Measurements from ENCODE around the gene ZNF423. TPM values are rescaled to one million over a fixed set of nuclear protein-coding genes. Genes with fewer than 3 reads are reported as not detected.

Gene ZNF423
- total and polyA plus RNA-seq, 3 experiments from 2014 or later: not detected

- POLR2A ChIA-PET: no interaction called here
- H3K36me3 Mint-ChIP-seq: no peaks in the 10 kb centered on the region
- peak overlapping the region in 1 of 8 donors; percentile 87 for H3K27ac Mint-ChIP-seq
- H3K27me3 Mint-ChIP-seq: peaks cover 0 to 9% of the 10 kb centered on the region in 2 donors
- no peaks in the 10 kb centered on the region for H3K9me3 Mint-ChIP-seq
- no peak overlapping the region for H3K4me3 ChIP-seq (ENCODE audit: low read length)
- no peaks in the 10 kb centered on the region for H3K36me3 ChIP-seq (ENCODE audit: insufficient read depth, low read length)
- peaks cover 24 to 28% (median 28%) of the 10 kb centered on the region in 3 donors for H3K4me1 Mint-ChIP-seq
- H3K9me3 ChIP-seq (ENCODE audit: low read length): no peaks in the 10 kb centered on the region
- H3K4me1 ChIP-seq (ENCODE audit: insufficient read depth, low read length): peaks cover 23% of the 10 kb centered on the region
- CTCF ChIA-PET: no interaction called here
- H3K27ac ChIP-seq (ENCODE audit: low read depth, low read length): no peak overlapping the region
- no peaks in the 10 kb centered on the region for H3K27me3 ChIP-seq (ENCODE audit: insufficient read depth, low read length, poor library complexity, severe bottlenecking)
- no peak overlapping the region for H3K4me3 Mint-ChIP-seq
- no peak for DNase-seq
Measured at GRCh38 chr16:49439050-49439449, 416.9 kb downstream of the ZNF423 start.

Other genes starting within 250 kb of the ZNF423 start
- gene CNEP1R1, start 169.1 kb upstream of the ZNF423 start, total RNA-seq: 10 to 100 TPM; 21.2 to 23.6 TPM
- 22.8 TPM for gene CNEP1R1, start 169.1 kb upstream of the ZNF423 start, polyA plus RNA-seq
- 10 to 100 TPM; 25.5 to 26.2 TPM for gene HEATR3, start 209.9 kb upstream of the ZNF423 start, total RNA-seq
- gene HEATR3, start 209.9 kb upstream of the ZNF423 start, polyA plus RNA-seq: 7.4 TPM

Data from CD8-positive, alpha-beta memory T cell (primary cell).